ENCODE results near the gene CACNA2D4. TPM values are rescaled to one million over a fixed set of nuclear protein-coding genes. Genes with fewer than 3 reads are reported as not detected.

Gene CACNA2D4
- total RNA-seq, 4 donors from 2014 or later: 1.5 to 2.6 (median 2.0) TPM

GRCh38 chr12:1805441-1806081 lies 112.9 kb downstream of the CACNA2D4 start:
- WGBS, 2 donors: 88 to 93% methylated on average over 13 to 15 of the region's 16 CpGs
- no peak for DNase-seq
- H3K27me3 ChIP-seq: no peaks in the 10 kb centered on the region
- intact Hi-C loops (cut with DNase I): loop anchor here (10.0 kb wide), 1 partner anchor 229 kb away; no protein-coding TSS in a partner anchor
- no peak overlapping the region for H3K27ac ChIP-seq
- no peak overlapping the region for H3K4me3 ChIP-seq (replicated peaks in 1 of 3)
- peaks cover 0 to 4% of the 10 kb centered on the region in 2 donors for H3K4me1 ChIP-seq
- no peaks in the 10 kb centered on the region for H3K9me3 ChIP-seq
- H3K36me3 ChIP-seq: no peaks in the 10 kb centered on the region
- TF ChIP-seq CTCF (IDR thresholded peaks at IDR 0.05): no peak
- no peak for TF ChIP-seq POLR2A (IDR thresholded peaks at IDR 0.05)

GRCh38 chr12:1804545-1805332 lies 113.7 kb downstream of the CACNA2D4 start:
- no peaks in the 10 kb centered on the region for H3K27me3 ChIP-seq
- intact Hi-C loops (cut with DNase I): loop anchor here (10.0 kb wide), 1 partner anchor 230 kb away; no protein-coding TSS in a partner anchor
- H3K9me3 ChIP-seq: no peaks in the 10 kb centered on the region
- no peak overlapping the region for H3K4me3 ChIP-seq (replicated peaks in 1 of 3)
- no peak for TF ChIP-seq POLR2A (IDR thresholded peaks at IDR 0.05)
- TF ChIP-seq CTCF (IDR thresholded peaks at IDR 0.05): no peak
- no peaks in the 10 kb centered on the region for H3K36me3 ChIP-seq
- H3K4me1 ChIP-seq: peaks cover 0 to 4% of the 10 kb centered on the region in 2 donors
- WGBS, 2 donors: 60 to 65% methylated on average over 21 to 25 of the region's 25 CpGs
- peak; percentile 85 to 87 for DNase-seq
- no peak overlapping the region for H3K27ac ChIP-seq

GRCh38 chr12:1803736-1804135 lies 114.7 kb downstream of the CACNA2D4 start:
- 70 to 84% methylated on average over 6 to 7 of the region's 7 CpGs for WGBS, 2 donors
- H3K27ac ChIP-seq: no peak overlapping the region
- H3K9me3 ChIP-seq: no peaks in the 10 kb centered on the region
- no peaks in the 10 kb centered on the region for H3K27me3 ChIP-seq
- no peak overlapping the region for H3K4me3 ChIP-seq (replicated peaks in 1 of 3)
- H3K36me3 ChIP-seq: no peaks in the 10 kb centered on the region
- intact Hi-C loops (cut with DNase I): loop anchor here (10.0 kb wide), 1 partner anchor 231 kb away; no protein-coding TSS in a partner anchor
- DNase-seq: no peak
- peaks cover 0 to 4% of the 10 kb centered on the region in 2 donors for H3K4me1 ChIP-seq
- TF ChIP-seq CTCF (IDR thresholded peaks at IDR 0.05) (no peak), POLR2A (IDR thresholded peaks at IDR 0.05) (no peak)

- H3K36me3 ChIP-seq: no peaks in the 10 kb centered on the region
- no peak for TF ChIP-seq POLR2A (IDR thresholded peaks at IDR 0.05)
- H3K27me3 ChIP-seq: no peaks in the 10 kb centered on the region
- intact Hi-C loops (cut with DNase I): loop anchor here (10.0 kb wide), 1 partner anchor 233 kb away; no protein-coding TSS in a partner anchor
- H3K9me3 ChIP-seq: no peaks in the 10 kb centered on the region
- 65 to 77% methylated on average over 12 to 16 of the region's 16 CpGs for WGBS, 2 donors
- H3K4me3 ChIP-seq (replicated peaks in 1 of 3): no peak overlapping the region
- no peak for DNase-seq
- peaks cover 4 to 12% of the 10 kb centered on the region in 2 donors for H3K4me1 ChIP-seq
- H3K27ac ChIP-seq: no peak overlapping the region
These were observed 117.0 kb downstream of the CACNA2D4 start for GRCh38 chr12:1801303-1801975.

Measured in thyroid gland (tissue), 4 donors.